AG04450 (cell line): ENCODE measurements around the gene GNE. TPM values are rescaled to one million over a fixed set of nuclear protein-coding genes. Genes with fewer than 3 reads are reported as not detected.
"Not testable (repeated sequence)": the region's sequence is repeated elsewhere in the genome, so short reads cannot be mapped to it uniquely, and the experiment has no call there.

Source experiments
- CTCF ChIA-PET: fragments of 300-600, 350-600 bp; formaldehyde crosslinking; extraction: SDS; loops from one replicate; lab custom pipeline; 2022; ENCODE audit warnings: antibody characterized with exemption, inconsistent platforms; lab: Charles Lee
- POLR2A ChIA-PET: fragments of 350-600 bp; formaldehyde crosslinking; extraction: SDS; loops from one replicate; lab custom pipeline; 2021; ENCODE audit warnings: antibody characterized with exemption, inconsistent platforms; lab: Yijun Ruan, JAX
- DNase-seq: peaks from one replicate; pipeline ENCODE4 v3.0.0-alpha.2; 2011; ENCODE audit warnings: low read depth, low spot score
- H3K27ac ChIP-seq: one replicate; pipeline ENCODE4 v1.5.1; 2012; ENCODE audit warnings: low read depth, low read length, control low read depth
- H3K27me3 ChIP-seq: one replicate; pipeline ENCODE4 v1.6.0; 2012; ENCODE audit warnings: low read length; ENCODE audit not compliant: control insufficient read depth, insufficient read depth
- H3K4me3 ChIP-seq: 2 replicates; pipeline ENCODE4 v1.5.1; 2011; ENCODE audit warnings: mild to moderate bottlenecking, low read depth, low read length, control low read depth
- H3K9me3 ChIP-seq: 2 replicates; pipeline ENCODE4 v1.5.1; 2012; ENCODE audit warnings: low read length; ENCODE audit not compliant: control insufficient read depth, insufficient read depth
- CTCF ChIP-seq: IDR thresholded peaks from 2 replicates; pipeline ENCODE4 v1.5.1; 2011; ENCODE audit warnings: low read depth, low read length, control low read depth, inconsistent platforms
- polyA plus RNA-seq: library from polyadenylated mRNA; depleted of rRNA; stranded (reverse); fragments of >200 nt; gene quantifications from 2 replicates; pipeline ENCODE4 v1.2.3, GENCODE V29; 2011

GNE gene
- polyA plus RNA-seq, 1 experiment = 17.4 TPM

- ChIA-PET CTCF (interaction anchor here (0.6 to 1.5 kb wide), 4 partner anchors 11 to 169 kb away, joined by 3 to 8 read pairs (median 4); no protein-coding TSS in a partner anchor), POLR2A (interaction anchor here (0.6 to 0.7 kb wide), 2 partner anchors 9 to 13 kb away, joined by 4 read pairs; partner anchors contain the start of gene CLTA)
- no peaks in the 10 kb centered on the region for H3K9me3 ChIP-seq
- no peaks in the 10 kb centered on the region for H3K27me3 ChIP-seq
- no peak overlapping the region for H3K27ac ChIP-seq
- DNase-seq = no peak
- TF ChIP-seq CTCF = no peak
- no peak overlapping the region for H3K4me3 ChIP-seq
Measured at GRCh38 chr9:36177571-36177970, 80.7 kb downstream of the GNE start.

DNA sequence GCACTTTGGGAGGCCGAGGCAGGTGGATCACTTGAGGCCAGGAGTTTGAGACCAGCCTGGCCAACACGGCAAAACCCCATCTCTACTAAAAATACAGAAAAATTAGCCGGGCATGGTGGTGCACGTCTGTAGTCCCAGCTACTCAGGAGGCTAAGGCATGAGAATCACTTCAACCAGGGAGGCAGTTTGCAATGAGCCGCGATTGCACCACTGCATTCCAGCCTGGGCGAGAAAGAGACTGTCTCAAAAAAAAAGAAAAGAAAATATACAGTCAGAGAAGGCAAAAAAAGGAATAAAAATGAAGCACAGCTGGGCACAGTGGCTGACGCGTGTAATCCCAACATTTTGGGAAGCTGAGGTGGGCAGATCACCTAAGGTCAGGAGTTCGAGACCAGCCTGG, 81.8 kb downstream of the GNE start:
- CTCF ChIA-PET, POLR2A ChIA-PET, H3K9me3 ChIP-seq, H3K4me3 ChIP-seq, H3K27ac ChIP-seq, H3K27me3 ChIP-seq, DNase-seq: not testable (repeated sequence)

DNA sequence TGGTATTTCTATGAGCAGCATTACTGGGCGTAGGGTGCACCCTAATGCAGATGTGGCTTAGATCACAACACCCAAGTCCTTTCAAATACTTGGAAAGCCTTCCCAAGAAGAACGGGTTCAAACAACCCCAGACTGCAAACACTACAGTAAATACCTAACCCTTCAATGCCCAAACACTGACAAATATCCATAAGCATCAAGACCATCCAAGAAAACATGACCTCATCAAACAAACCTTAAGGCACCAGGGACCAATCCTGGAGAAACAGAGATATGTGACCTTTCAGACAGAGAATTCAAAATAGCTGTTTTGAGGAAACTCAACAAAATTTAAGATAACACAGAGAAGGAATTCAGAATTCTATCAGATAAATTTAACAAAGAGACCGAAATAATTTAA, 83.0 kb downstream of the GNE start:
- not testable (repeated sequence) for H3K4me3 ChIP-seq, DNase-seq, H3K27me3 ChIP-seq, H3K27ac ChIP-seq, H3K9me3 ChIP-seq
- ChIA-PET CTCF (interaction anchor here (2.1 kb wide), 1 partner anchor 15 kb away, joined by 7 read pairs; the partner anchor contains the start of gene CLTA), POLR2A (interaction anchor here (1.3 kb wide), 1 partner anchor 15 kb away, joined by 5 read pairs; the partner anchor contains the start of gene CLTA)

GRCh38 chr9:36174731-36175130, 83.5 kb downstream of the GNE start:
- ChIA-PET CTCF (interaction anchor here (2.1 kb wide), 1 partner anchor 15 kb away, joined by 7 read pairs; the partner anchor contains the start of gene CLTA), POLR2A (interaction anchor here (1.3 kb wide), 1 partner anchor 16 kb away, joined by 5 read pairs; the partner anchor contains the start of gene CLTA)
- Histone ChIP-seq H3K27ac (no peak overlapping the region), H3K27me3 (no peaks in the 10 kb centered on the region), H3K9me3 (peaks cover 3% of the 10 kb centered on the region; the same call in 1 of the 2 replicates), H3K4me3 (no peak overlapping the region)
- no peak for TF ChIP-seq CTCF
- DNase-seq = no peak

DNA sequence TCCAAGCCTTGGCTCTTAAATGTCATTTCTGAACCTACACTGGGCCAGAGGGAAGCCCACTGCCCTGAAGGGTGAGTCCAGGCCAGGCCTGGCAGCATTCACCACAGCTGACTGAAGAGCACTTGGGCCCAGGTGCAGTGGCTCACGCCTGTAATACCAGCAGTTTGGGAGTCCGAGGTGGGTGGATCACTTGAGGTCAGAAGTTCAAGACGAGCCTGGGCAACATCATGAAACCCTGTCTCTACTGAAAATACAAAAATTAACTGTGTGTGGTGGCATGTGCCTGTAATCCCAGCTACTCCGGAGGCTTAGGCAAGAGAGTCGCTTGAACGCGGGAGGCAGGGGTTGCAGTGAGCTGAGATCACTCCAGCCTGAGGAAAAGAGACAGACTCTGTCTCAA, 84.0 kb downstream of the GNE start:
- H3K4me3 ChIP-seq = no peak overlapping the region
- TF ChIP-seq CTCF = no peak
- H3K9me3 ChIP-seq = peaks cover 3% of the 10 kb centered on the region; the same call in 1 of the 2 replicates
- H3K27me3 ChIP-seq = no peaks in the 10 kb centered on the region
- H3K27ac ChIP-seq = no peak overlapping the region
- CTCF ChIA-PET = interaction anchor here (2.1 kb wide), 1 partner anchor 16 kb away, joined by 7 read pairs; the partner anchor contains the start of gene CLTA
- POLR2A ChIA-PET = no interaction called here
- no peak for DNase-seq

DNA sequence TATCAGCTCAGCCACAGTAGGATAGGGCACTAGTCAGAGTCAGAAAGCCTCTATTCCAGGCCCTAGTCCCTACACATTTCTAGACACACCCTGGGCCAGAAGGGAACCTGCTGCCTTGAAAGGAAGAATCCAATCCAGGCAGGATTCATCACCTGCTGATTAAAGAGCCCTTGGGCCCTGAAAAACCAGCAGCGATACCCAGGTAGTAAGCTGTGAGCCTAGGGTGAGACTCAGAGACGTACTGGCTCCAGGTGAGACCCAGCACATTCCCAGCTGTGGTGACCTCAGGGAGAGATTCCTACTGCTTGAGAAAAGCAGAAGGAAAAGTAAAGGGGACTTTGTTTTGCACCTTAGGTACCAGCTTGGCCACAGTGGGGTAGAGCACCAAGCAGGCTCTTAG, 84.4 kb downstream of the GNE start:
- no peak for TF ChIP-seq CTCF
- H3K4me3 ChIP-seq = no peak overlapping the region
- ChIA-PET POLR2A (no interaction called here), CTCF (interaction anchor here (2.1 kb wide), 1 partner anchor 16 kb away, joined by 7 read pairs; the partner anchor contains the start of gene CLTA)
- peaks cover 3% of the 10 kb centered on the region; the same call in 1 of the 2 replicates for H3K9me3 ChIP-seq
- no peak overlapping the region for H3K27ac ChIP-seq
- H3K27me3 ChIP-seq = no peaks in the 10 kb centered on the region
- no peak for DNase-seq
